Adrenal gland (tissue), 12 donors: ENCODE measurements around the gene LPAR5. TPM values are rescaled to one million over a fixed set of nuclear protein-coding genes. Genes with fewer than 3 reads are reported as not detected.

Experiments
- DNase-seq, 7 donors: peaks; one replicate each; pipeline ENCODE4 v3.0.0-alpha.2; 2019 to 2020
- H3K27ac ChIP-seq, 5 donors: fragments of 200-600 bp; sonication (generic) in 4 of 5; 1 replicate in 3 of 5; 2 replicates in 2 of 5; pipeline versions ENCODE4 v1.5.1 to v1.8.0; 2016 to 2020; ENCODE audit warnings: mild to moderate bottlenecking in 1 of 5
- H3K27me3 ChIP-seq: fragments of 200-600 bp; 2 replicates; pipeline ENCODE4 v1.8.0; 2021
- H3K36me3 ChIP-seq, 2 donors: fragments of 200-600 bp; replicated peaks in 1 of 2; 1 replicate in 1 of 2; 2 replicates in 1 of 2; pipeline versions ENCODE4 v1.5.1 to v1.8.0; 2018 to 2022
- H3K4me1 ChIP-seq, 2 donors: fragments of 200-600 bp; replicated peaks in 1 of 2; 1 replicate in 1 of 2; 2 replicates in 1 of 2; pipeline versions ENCODE4 v1.5.1 to v1.8.0; 2018 to 2021
- H3K4me3 ChIP-seq, 4 donors: fragments of 200-600 bp; sonication (generic) in 3 of 4; one replicate each; pipeline ENCODE4 v1.5.1; 2016 to 2018
- H3K9me3 ChIP-seq, 3 donors: fragments of 200-600 bp; sonication (generic) in 1 of 3; replicated peaks in 1 of 3; 1 replicate in 2 of 3; 2 replicates in 1 of 3; pipeline versions ENCODE4 v1.5.1 to v1.8.0; 2016 to 2021
- POLR2A ChIP-seq, 2 donors: fragments of 450-650 bp; IDR thresholded peaks; one replicate each; pipeline ENCODE4 v1.6.1; 2017; ENCODE audit warnings: antibody characterized with exemption in 2 of 2, mild to moderate bottlenecking in 2 of 2, moderate library complexity in 1 of 2
- WGBS, 4 donors: extraction: QIAGEN DNeasy Blood & Tissue Kit in 2 of 4; methylation state at CpG; one replicate each; pipeline versions ENCODE4 v1.1.5 to v1.1.7; 2013 to 2017; 5-methylcytosine and 5-hydroxymethylcytosine counted together
- intact Hi-C, 2 donors: fragments of 100-400 bp; cut with DNase I; formaldehyde crosslinking; loops; one replicate each; pipeline versions ENCODE4 v1.14.1 to v1.15.0; 2022 to 2023
- polyA plus RNA-seq, 3 donors: library from polyadenylated mRNA; stranded (reverse); fragments of 200-250 nt in 2 of 3; fragments of 350-450 nt in 1 of 3; fragmentation: Illumina TruSeq in 1 of 3; extraction: RNeasy Lipid Tissue Mini Kit (QIAGEN cat#74804) in 1 of 3; gene quantifications; one replicate each; pipeline ENCODE4 v1.2.3, GENCODE V29; 2013 to 2014
- total RNA-seq, 9 donors: library from RNA; depleted of rRNA in 4 of 9; stranded (reverse); fragments of >200 nt in 4 of 9; fragments of 120-200 nt in 1 of 9; fragmentation: NEBNext Ultra II Directional in 1 of 9; extraction: Animal tissue kit (Norgen Biotek cat#: 25700) in 1 of 9; gene quantifications; one replicate each; pipeline versions ENCODE4 v1.1.0 to v1.2.4, GENCODE V29; 2013 to 2023
- TF ChIP-seq, protein P1 (sequence below), 6 experiments: fragments of 450-650 bp in 4 of 6; fragments of 200-600 bp in 2 of 6; sonication (generic) in 1 of 6; IDR thresholded peaks; 1 replicate in 5 of 6; 2 replicates in 1 of 6; pipeline versions ENCODE4 v1.5.1 to v1.8.0; 2016 to 2021; ENCODE audit warnings: antibody characterized with exemption in 6 of 6, mild to moderate bottlenecking in 2 of 6, moderate library complexity in 1 of 6
- donor health status: healthy with polysubstance abuse.
- donor health status: Bipolar disorder and iron deficiency.
- donor health status: DM: yes; HTN: yes; CAD: no.
- donor health status: DM: no; HTN: no; CAD: no.
- donor health status: DM: no; HTN: no; CAD: no.
- donor health status: DM: yes; HTN: yes; CAD: no.

LPAR5 gene
- total and polyA plus RNA-seq, 12 donors, result 0.28 to 11.6 (median 4.7) TPM

DNA sequence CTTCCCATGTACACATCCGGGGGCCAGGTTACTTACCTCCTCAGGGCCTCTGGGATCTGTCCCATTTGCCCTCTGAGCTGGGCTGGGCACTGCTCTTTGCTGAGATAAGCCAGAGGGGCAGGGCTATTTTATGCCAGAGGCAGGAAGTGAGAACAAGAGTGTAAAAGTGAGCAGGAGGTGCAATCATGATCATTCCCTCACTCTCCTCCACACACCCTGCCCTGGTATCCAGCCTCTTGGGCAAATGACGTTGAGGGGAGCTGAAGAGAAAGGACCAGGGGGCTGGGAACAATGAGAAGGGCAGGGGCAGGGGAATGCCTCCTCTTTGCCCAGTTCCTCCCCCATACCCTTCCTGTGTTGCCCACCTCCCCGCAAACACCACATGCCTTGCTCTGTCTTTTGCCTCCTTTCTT, 4.2 kb downstream of the LPAR5 start:
- WGBS, 4 donors, result 58 to 77% (median 67%) methylated on average over 2 to 3 of the region's 3 CpGs
- TF ChIP-seq POLR2A (IDR thresholded peaks at IDR 0.05), result no peak
- TF ChIP-seq, protein P1, sequence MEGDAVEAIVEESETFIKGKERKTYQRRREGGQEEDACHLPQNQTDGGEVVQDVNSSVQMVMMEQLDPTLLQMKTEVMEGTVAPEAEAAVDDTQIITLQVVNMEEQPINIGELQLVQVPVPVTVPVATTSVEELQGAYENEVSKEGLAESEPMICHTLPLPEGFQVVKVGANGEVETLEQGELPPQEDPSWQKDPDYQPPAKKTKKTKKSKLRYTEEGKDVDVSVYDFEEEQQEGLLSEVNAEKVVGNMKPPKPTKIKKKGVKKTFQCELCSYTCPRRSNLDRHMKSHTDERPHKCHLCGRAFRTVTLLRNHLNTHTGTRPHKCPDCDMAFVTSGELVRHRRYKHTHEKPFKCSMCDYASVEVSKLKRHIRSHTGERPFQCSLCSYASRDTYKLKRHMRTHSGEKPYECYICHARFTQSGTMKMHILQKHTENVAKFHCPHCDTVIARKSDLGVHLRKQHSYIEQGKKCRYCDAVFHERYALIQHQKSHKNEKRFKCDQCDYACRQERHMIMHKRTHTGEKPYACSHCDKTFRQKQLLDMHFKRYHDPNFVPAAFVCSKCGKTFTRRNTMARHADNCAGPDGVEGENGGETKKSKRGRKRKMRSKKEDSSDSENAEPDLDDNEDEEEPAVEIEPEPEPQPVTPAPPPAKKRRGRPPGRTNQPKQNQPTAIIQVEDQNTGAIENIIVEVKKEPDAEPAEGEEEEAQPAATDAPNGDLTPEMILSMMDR (IDR thresholded peaks at IDR 0.05), result no peak
- no peak for DNase-seq
- Histone ChIP-seq H3K36me3 (no peaks in the 10 kb centered on the region), H3K9me3 (no peaks in the 10 kb centered on the region), H3K27ac (peak overlapping the region in 2 of 5 donors; percentile 47 to 56), H3K4me1 (peaks cover 0 to 7% of the 10 kb centered on the region in 2 donors), H3K4me3 (no peak overlapping the region), H3K27me3 (no peaks in the 10 kb centered on the region)
- intact Hi-C loops, result no loop called here

DNA sequence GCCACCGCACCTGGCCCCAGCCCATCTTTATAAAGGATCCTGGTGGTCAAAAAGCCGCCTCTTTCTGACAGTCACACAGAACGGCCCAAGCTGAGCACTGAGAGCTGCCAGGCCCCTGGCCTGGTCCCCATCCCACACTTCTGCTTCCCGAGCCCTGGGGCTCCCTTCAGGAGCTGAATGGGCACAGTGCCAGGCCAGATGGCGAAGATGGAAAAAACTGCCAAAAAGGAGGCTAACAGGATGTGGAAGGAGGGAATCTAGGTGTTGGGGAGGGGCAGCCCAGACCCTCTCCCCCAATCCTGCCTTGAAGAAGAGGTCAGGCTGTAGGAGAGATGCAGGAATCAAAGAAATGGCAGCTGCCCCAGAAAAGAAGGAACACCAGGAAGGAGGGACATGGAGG, 5.0 kb downstream of the LPAR5 start:
- H3K27me3 ChIP-seq, result no peaks in the 10 kb centered on the region
- TF ChIP-seq POLR2A (IDR thresholded peaks at IDR 0.05), result no peak
- TF ChIP-seq, protein P1 (IDR thresholded peaks at IDR 0.05), result no peak
- H3K36me3 ChIP-seq, result no peaks in the 10 kb centered on the region
- H3K9me3 ChIP-seq, result no peaks in the 10 kb centered on the region
- no peak for DNase-seq
- no peak overlapping the region for H3K4me3 ChIP-seq
- H3K4me1 ChIP-seq, result peaks cover 0 to 7% of the 10 kb centered on the region in 2 donors
- peak overlapping the region in 1 of 5 donors; percentile 47 for H3K27ac ChIP-seq
- intact Hi-C loops, result no loop called here
- 51 to 66% (median 56%) methylated on average over 4 to 5 of the region's 5 CpGs for WGBS, 4 donors

DNA sequence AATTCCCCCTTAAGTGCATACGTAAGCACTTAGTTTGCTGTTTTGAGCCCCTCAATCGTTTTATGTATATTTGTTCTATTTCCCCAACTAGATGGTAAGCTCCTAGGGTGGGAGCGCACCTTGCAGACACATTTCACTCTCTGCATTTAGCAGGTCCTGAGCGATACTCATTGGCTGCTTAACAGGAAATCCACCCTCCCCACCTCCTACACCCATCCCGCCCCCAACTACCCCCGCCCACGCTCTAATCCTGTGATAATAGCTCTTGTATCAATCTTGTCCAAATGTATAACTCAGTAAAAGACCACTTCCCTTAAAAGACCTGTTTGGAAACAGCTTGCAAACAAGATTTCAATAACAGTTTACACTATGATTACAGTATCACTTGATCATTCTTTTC, 8.1 kb downstream of the LPAR5 start:
- intact Hi-C loops, result loop anchor here in 1 of 2 donors (5.0 kb wide), 1 partner anchor 210 kb away; no protein-coding TSS in a partner anchor
- 52 to 68% (median 58%) methylated on average over 6 to 7 of the region's 7 CpGs for WGBS, 4 donors
- Histone ChIP-seq H3K27me3 (no peaks in the 10 kb centered on the region), H3K27ac (no peak overlapping the region), H3K9me3 (no peaks in the 10 kb centered on the region), H3K36me3 (no peaks in the 10 kb centered on the region), H3K4me3 (no peak overlapping the region), H3K4me1 (peaks cover 0 to 7% of the 10 kb centered on the region in 2 donors)
- no peak for DNase-seq
- TF ChIP-seq POLR2A (IDR thresholded peaks at IDR 0.05), result no peak
- TF ChIP-seq, protein P1 (IDR thresholded peaks at IDR 0.05), result no peak

DNA sequence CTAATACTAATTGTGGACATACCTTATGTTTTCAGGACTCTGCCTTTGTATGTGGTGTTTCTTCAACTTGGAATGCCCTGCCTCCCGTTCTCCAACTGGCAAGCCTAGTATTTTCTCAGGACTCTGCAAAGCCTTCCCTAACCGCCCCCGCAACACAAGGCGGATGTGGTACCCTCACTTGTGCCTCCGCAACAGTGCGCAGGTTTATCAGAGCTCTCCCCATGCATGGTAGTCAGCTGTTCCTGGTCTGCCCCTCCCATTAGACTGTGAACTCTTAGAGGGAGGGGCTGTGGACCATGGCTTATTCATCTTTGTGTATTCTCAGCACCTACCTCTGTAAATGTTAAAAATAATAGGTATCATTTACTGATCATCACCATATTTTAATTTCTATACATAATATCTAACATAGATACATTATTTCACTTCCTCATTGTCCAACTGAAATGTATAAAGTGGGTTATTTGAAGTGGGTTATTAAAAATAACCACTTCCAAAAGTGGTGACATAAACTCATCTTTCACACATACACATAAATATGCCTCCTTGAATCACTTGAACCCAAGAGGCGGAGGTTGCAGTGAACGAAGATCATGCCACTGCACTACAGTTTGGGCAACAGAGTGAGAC, 9.0 kb downstream of the LPAR5 start:
- intact Hi-C loops, result loop anchor here in 1 of 2 donors (5.0 kb wide), 1 partner anchor 211 kb away; no protein-coding TSS in a partner anchor

More for the DNA sequence above, 9.0 kb downstream of the LPAR5 start:
- Histone ChIP-seq H3K4me1 (peaks cover 0 to 4% of the 10 kb centered on the region in 2 donors), H3K36me3 (no peaks in the 10 kb centered on the region), H3K4me3 (no peak overlapping the region), H3K9me3 (no peaks in the 10 kb centered on the region), H3K27me3 (no peaks in the 10 kb centered on the region), H3K27ac (no peak overlapping the region)
- no peak for DNase-seq
- no peak for TF ChIP-seq POLR2A (IDR thresholded peaks at IDR 0.05)
- TF ChIP-seq, protein P1 (IDR thresholded peaks at IDR 0.05), result no peak
- 73 to 80% (median 75%) methylated on average over 8 of the region's 8 CpGs for WGBS, 4 donors
